ENCODE results near the gene SYVN1. TPM values are rescaled to one million over a fixed set of nuclear protein-coding genes. Genes with fewer than 3 reads are reported as not detected.

SYVN1 gene
- total RNA-seq, 1 donor from 2014 or later, result 75.9 TPM

DNA sequence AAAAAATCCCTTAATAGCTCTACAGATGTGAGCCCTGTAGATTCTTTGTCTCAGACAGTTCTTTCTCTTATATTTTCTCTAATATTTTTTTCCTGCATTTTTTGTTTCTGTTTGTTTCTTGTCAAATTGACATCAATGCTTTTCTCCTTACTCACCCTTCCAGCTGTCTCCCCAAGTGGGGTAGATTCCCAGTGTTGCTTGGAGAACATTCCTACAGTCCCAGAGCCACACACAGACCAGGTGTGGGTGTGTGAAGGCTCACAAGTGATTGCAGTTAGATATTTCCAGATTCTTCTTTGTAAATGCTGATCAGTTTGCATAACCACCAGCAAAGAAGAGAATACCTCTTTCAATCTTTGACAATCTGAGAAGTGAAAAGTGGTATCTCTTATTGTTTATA, 30.8 kb downstream of the SYVN1 start:
- intact Hi-C loops (cut with DNase I), result no loop called here
- DNase-seq (ENCODE audit: low spot score) (no peak), ATAC-seq (no peak)

DNA sequence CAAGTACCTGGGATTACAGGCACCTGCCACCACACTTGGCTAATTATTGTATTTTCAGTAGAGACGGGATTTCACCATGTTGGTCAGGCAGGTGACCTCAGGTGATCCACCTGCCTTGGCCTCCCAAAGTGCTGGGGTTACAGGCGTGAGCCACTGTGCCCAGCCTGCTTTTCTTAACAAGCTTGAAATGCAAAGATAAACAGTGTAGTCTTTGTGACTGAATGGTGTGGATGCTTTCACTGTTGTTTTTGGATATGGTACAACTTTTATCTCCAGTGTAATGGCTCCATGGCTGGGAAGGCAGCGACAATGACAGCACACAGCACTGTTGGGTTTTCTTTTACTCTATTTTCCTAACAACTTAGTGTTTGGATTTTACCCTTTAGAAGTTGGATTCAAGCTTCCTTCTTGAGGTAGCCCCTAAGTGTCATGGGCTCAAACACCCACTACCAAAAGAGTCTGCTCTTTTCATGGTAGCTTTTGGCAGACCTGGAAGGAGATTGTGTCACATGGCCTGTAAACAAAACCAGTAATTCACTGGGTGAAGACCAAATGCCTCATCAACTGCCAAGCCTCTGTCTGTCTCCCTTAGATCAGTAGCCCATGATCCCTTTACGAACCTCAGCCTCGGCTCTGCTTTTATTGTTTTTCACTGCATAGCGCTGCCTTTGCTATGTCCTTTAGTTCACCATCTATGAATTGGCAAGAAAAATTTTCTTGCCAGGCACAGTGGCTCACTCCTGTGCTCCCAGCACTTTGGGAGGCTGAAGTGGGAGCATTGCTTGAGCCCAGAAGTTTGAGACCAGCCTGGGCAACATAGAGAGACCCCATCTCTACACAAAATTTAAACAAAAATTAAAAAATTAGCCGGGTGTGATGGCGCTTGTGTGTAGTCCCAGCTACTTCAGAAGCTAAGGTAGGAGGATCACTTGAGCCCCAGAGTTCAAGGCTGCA, 31.9 kb downstream of the SYVN1 start:
- no peak for DNase-seq (ENCODE audit: low spot score)
- intact Hi-C loops (cut with DNase I), result no loop called here
- ATAC-seq, result peak; percentile 76

DNA sequence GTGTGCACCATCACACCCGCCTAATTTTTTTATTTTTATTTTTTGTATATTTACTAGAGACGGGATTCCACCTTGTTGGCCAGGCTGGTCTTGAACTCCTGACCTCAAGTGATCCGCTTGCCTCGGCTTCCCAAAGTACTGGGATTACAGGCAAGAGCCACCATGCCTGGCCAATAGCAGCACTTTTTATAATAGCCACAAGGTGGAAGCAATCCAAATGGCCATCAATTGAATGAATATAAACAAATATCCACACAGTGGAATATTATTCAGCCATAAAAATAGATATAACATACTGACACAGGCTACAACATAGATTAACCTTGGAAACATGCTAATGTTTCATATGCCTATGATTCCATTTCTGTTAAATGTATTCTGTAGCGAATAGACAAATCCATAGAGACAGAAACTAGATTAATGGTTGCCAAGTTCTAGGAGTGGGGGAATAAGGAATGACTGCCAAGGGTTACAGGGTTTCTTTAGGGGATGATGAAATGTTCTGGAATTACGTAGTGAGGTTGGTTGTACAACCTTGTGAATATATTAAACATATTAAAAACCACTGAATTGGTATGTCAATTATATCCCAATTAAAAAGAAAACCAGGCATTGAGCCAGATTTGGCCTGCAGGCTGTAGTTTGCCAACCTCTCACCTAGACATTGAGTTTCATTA, 33.5 kb downstream of the SYVN1 start:
- intact Hi-C loops (cut with DNase I), result no loop called here
- ATAC-seq (no peak), DNase-seq (ENCODE audit: low spot score) (no peak)

DNA sequence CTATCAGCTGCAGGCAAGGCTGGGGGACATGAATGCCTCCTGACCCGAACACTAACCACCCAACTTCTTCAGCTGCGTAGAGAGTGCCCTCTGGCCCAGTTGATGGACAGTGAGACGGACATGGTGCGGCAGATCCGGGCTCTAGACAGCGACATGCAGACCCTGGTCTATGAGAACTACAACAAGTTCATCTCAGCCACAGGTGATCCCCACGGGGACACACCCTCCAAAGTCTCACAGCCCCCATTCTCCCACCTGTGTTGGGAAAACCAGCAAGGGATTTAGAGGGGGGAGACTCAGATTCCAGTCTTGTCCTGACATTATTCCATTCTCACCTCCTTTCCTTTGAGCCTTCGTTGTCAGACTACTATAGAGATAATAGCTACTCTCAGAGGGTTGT, 37.4 kb downstream of the SYVN1 start:
- intact Hi-C loops (cut with DNase I), result no loop called here
- no peak for ATAC-seq

DNA sequence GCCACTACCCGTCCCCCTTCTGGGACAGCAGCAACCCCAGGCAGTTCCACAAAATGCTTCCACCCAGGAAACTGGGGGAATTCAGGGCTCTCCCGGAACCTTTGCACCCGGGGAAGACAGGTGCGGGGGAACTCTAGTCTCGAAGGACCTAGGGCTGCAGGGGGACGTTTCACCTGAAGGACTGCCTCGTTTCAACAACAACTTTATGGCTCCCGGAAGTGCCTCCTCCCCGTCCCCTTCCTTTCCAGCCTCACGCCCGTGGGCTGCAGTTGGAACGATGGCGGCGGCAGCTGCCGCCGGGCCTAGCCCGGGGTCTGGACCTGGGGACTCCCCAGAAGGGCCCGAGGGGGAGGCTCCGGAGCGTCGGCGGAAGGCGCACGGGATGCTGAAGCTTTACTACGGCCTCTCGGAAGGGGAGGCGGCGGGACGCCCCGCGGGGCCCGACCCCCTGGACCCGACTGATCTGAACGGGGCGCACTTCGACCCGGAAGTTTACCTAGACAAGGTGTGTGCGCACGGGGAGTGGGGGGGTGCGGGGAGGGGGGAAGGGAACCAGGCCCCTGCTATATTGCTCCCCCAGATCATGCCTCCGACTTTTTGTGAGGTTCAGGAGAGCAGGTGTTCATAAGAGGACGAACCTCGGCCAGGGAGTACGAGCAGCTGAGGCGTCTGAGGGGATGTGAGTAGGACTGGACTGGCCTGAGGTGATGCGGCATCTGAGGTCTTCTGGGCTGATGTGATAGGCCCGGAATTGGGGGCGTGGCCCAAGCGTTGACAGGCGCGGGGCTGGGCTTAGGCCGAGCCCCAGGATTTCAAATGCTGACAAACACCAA, 38.1 kb downstream of the SYVN1 start, which contains the start of gene VPS51:
Gene VPS51, plus strand, starts transcription at position 241 of the 833 bp plus-strand sequence. Its CDS starts 37 bp downstream, at position 278.
- DNase-seq (ENCODE audit: low spot score) (peak; percentile 90), ATAC-seq (peak; percentile 97)
- intact Hi-C loops (cut with DNase I), result no loop called here

More for the DNA sequence above, 37.4 kb downstream of the SYVN1 start:
- no peak for DNase-seq (ENCODE audit: low spot score)

- intact Hi-C loops (cut with DNase I), result no loop called here
- DNase-seq (ENCODE audit: low spot score) (no peak), ATAC-seq (no peak)
Observed at GRCh38 chr11:65095427-65095826, 38.9 kb downstream of the SYVN1 start.

DNA sequence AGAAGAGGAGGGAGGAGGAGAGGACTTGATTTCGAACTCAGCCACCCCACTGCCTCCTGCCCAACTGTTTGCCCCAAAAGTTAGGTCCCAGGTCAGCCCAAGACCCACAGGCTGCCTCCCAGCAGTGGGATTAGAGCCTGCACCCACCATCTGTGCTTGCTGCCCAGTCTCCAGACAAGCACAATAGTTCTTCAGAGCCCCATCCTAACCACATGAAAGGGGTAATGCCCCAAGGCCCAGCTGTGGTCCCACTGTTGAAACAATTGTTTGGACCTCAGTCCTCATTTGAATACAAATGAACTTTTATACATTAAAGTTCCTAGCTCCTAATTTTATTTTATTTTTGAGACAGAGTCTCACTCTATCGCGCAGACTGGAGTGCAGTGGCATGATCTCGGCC, 43.7 kb downstream of the SYVN1 start:
- intact Hi-C loops (cut with DNase I), result no loop called here
- no peak for ATAC-seq

DNA sequence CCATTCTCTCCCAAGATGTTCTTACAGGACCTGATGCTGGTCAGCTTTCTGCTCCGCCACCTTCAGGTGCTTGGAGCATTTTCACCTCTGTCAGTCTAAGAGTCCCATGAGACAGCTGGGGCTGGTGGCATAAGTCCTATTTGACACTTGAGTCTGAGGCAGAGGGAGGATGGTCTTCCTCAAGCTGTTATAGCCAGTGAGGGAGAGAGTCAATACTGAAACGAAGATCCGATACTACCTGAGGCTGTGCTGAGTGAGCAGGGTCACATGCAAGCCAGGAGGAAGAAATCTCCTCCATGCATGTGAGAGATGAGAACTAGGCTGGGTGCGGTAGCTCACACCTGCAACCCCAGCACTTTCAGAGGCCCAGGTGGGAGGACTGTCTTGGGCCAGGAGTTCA, 44.7 kb downstream of the SYVN1 start:
- no peak for ATAC-seq
- intact Hi-C loops (cut with DNase I), result no loop called here
- no peak for DNase-seq (ENCODE audit: low spot score)

More for the DNA sequence above, 43.7 kb downstream of the SYVN1 start:
- DNase-seq (ENCODE audit: low spot score), result no peak

- no peak for DNase-seq (ENCODE audit: low spot score)
- intact Hi-C loops (cut with DNase I), result no loop called here
- ATAC-seq, result no peak
Observed at GRCh38 chr11:65087827-65088226, 46.5 kb downstream of the SYVN1 start.

GRCh38 chr11:65087216-65087615, 47.1 kb downstream of the SYVN1 start:
- DNase-seq (ENCODE audit: low spot score), result no peak
- intact Hi-C loops (cut with DNase I), result no loop called here
- ATAC-seq, result no peak

DNA sequence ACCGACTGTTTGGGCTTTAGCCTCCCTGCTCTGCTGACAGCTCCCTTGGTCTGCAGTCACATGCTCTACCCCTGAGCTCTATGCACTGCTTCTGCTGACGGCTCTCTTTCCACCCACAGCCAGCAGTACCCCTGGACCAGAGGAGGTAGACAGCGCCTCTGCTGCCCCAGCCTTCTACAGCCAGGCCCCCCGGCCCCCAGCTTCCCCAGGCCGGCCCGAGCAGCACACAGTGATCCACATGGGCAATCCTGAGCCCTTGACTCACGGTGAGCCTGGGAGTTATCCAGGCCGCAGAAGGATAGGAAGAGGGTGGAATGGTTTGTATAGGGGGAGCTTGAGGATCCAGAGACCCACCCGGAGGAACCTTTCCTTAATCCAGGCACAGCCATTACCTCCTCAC, 47.5 kb downstream of the SYVN1 start:
- no peak for DNase-seq (ENCODE audit: low spot score)
- ATAC-seq, result no peak
- intact Hi-C loops (cut with DNase I), result no loop called here

DNA sequence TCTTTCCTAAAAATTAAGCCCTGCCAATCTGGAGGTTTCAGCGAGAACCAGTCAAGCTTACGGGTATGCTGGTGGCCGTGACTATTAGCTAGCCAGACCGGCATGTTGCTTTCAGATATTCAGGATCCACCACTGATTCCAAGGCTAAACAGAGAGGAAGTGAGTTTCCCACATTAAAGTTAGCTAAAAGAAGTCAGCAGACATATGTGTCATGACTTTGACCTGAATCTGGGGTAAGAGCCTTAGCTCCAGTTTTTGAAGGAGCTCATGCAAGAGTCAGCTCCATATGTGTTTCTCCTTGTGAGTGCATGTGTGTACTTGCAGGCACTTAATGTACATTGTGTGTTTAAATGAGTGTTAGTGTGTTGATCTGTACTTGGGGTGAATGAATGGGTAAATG, 48.9 kb downstream of the SYVN1 start:
- ATAC-seq (no peak), DNase-seq (ENCODE audit: low spot score) (no peak)
- intact Hi-C loops (cut with DNase I), result no loop called here

GRCh38 chr11:65084598-65085375, 49.5 kb downstream of the SYVN1 start:
- ATAC-seq, result peak; percentile 2
- intact Hi-C loops (cut with DNase I), result no loop called here
- no peak for DNase-seq (ENCODE audit: low spot score)

DNA sequence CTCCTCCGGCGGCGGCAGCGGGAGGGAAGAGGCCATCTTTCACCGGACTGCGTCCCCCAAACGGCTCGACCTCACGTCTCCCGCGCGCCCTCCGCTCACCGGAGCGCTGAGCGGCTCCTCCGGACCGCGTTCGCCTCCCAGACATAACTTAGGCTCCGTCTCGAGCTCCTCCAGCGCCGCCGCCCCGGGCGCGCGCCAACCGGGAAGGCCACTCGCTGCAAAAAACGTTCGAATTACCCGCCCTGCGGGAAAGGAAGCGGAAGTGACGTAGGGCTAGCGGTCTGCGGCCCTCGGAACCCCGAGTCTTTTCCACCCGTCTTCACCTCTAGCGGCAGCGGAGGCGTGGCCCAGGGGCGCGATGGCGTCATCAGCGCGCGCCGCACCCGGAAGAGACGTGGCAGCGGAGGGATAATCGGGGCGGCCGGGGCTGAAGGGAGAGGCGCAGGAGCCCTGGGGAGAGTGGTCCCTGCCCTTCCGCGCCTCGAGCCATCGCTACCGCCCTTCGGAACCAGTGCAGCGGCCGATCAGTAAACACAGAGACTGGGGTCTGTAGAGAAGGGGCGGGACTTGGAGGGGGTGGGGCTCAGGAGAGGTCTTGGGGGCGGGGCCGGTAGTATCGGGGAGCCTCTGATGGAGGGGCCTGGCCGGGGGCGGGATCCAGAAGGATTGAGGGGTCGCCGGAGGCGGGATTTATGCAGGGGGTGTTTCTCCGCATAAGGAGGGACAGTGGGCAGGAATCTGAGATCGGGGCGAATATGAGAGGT, 50.3 kb downstream of the SYVN1 start, which contains the start of the genes CDCA5 and ZFPL1:
Gene CDCA5, minus strand, starts transcription at position 207 of the 764 bp plus-strand sequence. Its CDS starts 62 bp downstream, at position 145.
Gene ZFPL1, plus strand, starts transcription at position 389 of the 764 bp plus-strand sequence. CDS start 477 bp downstream, outside the sequence.
- intact Hi-C loops (cut with DNase I), result no loop called here
- peak; percentile 99 for ATAC-seq
- DNase-seq (ENCODE audit: low spot score), result peak; percentile 97

DNA sequence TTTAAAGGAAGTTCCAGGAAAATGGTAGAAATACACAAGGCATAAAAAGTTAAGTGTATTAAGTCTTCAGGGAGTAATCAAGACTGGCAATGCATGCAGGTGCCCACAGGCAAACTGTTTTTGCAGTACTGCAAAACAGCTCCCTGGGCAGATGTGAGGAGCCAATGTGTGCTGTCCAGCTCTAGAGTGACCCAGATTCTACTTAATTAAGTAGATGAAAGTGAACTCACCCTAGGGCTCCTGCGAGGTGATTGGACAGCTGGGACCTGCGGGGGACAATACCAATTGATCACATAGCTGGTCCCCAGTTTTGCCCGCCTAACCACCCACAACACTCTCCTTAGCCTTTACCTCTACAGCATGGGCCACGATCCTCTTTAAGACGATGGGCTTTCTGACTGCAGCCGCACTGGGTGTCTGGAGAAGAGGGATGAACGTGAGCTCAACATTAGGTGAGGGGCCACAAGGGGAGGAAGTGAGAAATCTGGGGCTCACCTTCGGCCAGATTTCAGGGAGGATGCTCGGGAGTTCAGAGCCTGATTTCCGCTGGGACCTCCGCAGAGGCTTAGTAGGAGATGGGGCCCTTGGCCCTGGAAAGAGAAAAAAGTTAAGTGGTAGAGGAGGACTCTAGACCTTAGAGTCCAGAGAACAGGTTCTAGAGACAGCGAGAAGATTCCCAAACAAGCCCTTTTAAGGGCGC, 51.0 kb downstream of the SYVN1 start:
- ATAC-seq, result no peak
- DNase-seq (ENCODE audit: low spot score), result no peak
- intact Hi-C loops (cut with DNase I), result no loop called here

DNA sequence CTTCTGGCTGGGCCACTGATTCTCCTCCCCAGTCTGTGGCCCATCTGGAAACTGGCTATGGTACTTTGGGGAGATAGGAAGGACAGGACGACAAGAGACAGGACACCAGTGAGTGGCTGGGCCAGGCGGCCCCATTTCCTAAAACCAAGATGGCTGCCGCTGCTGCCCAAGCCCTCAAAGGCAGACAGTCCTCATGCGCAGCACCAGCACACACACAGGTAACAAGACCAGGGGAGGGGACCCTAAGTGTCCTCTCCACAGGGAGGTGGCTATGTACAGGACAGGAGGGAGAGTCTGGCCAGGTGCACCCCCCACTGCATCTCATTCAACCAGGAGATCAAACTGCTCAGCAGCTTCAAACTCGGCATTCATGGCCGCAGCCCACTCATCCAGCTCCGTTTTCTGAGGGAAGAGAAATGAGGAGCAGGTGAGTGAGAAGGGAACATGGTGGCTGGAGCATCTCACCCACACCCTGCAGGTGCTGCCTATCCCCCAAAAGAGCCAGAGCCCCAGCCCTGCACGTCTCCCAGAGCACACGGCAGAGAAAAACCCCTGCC, 55.5 kb downstream of the SYVN1 start:
- DNase-seq (ENCODE audit: low spot score), result no peak
- no peak for ATAC-seq
- intact Hi-C loops (cut with DNase I), result no loop called here

- intact Hi-C loops (cut with DNase I), result no loop called here
Observed at GRCh38 chr11:65078151-65078550, 56.2 kb downstream of the SYVN1 start.

More at GRCh38 chr11:65078151-65078550, 56.2 kb downstream of the SYVN1 start:
- ATAC-seq (no peak), DNase-seq (ENCODE audit: low spot score) (no peak)
